ENCODE measurements around the gene FOXP3. TPM values are rescaled to one million over a fixed set of nuclear protein-coding genes. Genes with fewer than 3 reads are reported as not detected.

The FOXP3 gene
- total RNA-seq, 2 donors from 2014 or later: 0.21 to 0.30 TPM

GRCh38 chrX:49268702-49269009 lies 4.1 kb upstream of the FOXP3 start:
- Histone ChIP-seq H3K4me3 (peak overlapping the region; percentile 60), H3K27me3 (no peaks in the 10 kb centered on the region), H3K9me3 (no peaks in the 10 kb centered on the region), H3K27ac (peak overlapping the region; percentile 46), H3K4me1 (peaks cover 3% of the 10 kb centered on the region), H3K36me3 (no peaks in the 10 kb centered on the region), H3K9ac (ENCODE audit: low read depth in 2 of 2, low read length in 2 of 2) (peak overlapping the region in 1 of 2 donors; percentile 62)
- DNase-seq: no peak
- no peak for TF ChIP-seq CTCF (IDR thresholded peaks at IDR 0.05)
- intact Hi-C loops (cut with DNase I): no loop called here

- H3K36me3 ChIP-seq: no peaks in the 10 kb centered on the region
- no peak overlapping the region for H3K9ac ChIP-seq (ENCODE audit: low read depth in 2 of 2, low read length in 2 of 2)
- no peaks in the 10 kb centered on the region for H3K27me3 ChIP-seq
- H3K9me3 ChIP-seq: no peaks in the 10 kb centered on the region
- no peak overlapping the region for H3K4me3 ChIP-seq
- TF ChIP-seq CTCF (IDR thresholded peaks at IDR 0.05): no peak
- H3K4me1 ChIP-seq: no peaks in the 10 kb centered on the region
- DNase-seq: no peak
- intact Hi-C loops (cut with DNase I): no loop called here
- no peak overlapping the region for H3K27ac ChIP-seq
These were observed 2.3 kb upstream of the FOXP3 start for GRCh38 chrX:49266523-49267445.

- intact Hi-C loops (cut with DNase I): no loop called here
- Histone ChIP-seq H3K9ac (ENCODE audit: low read depth in 2 of 2, low read length in 2 of 2) (no peak overlapping the region), H3K9me3 (no peaks in the 10 kb centered on the region), H3K27ac (no peak overlapping the region), H3K36me3 (no peaks in the 10 kb centered on the region), H3K4me1 (no peaks in the 10 kb centered on the region), H3K4me3 (no peak overlapping the region), H3K27me3 (no peaks in the 10 kb centered on the region)
- TF ChIP-seq CTCF (IDR thresholded peaks at IDR 0.05): no peak
- DNase-seq: no peak
These were observed 879 bp downstream of the FOXP3 start for GRCh38 chrX:49263631-49264030.

GRCh38 chrX:49262603-49263002 lies 1.9 kb downstream of the FOXP3 start:
- H3K36me3 ChIP-seq: no peaks in the 10 kb centered on the region
- no peaks in the 10 kb centered on the region for H3K9me3 ChIP-seq
- DNase-seq: no peak
- H3K9ac ChIP-seq (ENCODE audit: low read depth in 2 of 2, low read length in 2 of 2): no peak overlapping the region
- no peaks in the 10 kb centered on the region for H3K4me1 ChIP-seq
- no peaks in the 10 kb centered on the region for H3K27me3 ChIP-seq
- intact Hi-C loops (cut with DNase I): no loop called here
- H3K27ac ChIP-seq: no peak overlapping the region
- no peak overlapping the region for H3K4me3 ChIP-seq
- TF ChIP-seq CTCF (IDR thresholded peaks at IDR 0.05): no peak

- no peaks in the 10 kb centered on the region for H3K9me3 ChIP-seq
- no peaks in the 10 kb centered on the region for H3K4me1 ChIP-seq
- no peak overlapping the region for H3K27ac ChIP-seq
- H3K9ac ChIP-seq (ENCODE audit: low read depth in 2 of 2, low read length in 2 of 2): no peak overlapping the region
- H3K27me3 ChIP-seq: no peaks in the 10 kb centered on the region
- DNase-seq: no peak
- H3K4me3 ChIP-seq: no peak overlapping the region
- TF ChIP-seq CTCF (IDR thresholded peaks at IDR 0.05): no peak
- no peaks in the 10 kb centered on the region for H3K36me3 ChIP-seq
- intact Hi-C loops (cut with DNase I): no loop called here
These were observed 4.1 kb downstream of the FOXP3 start for GRCh38 chrX:49260221-49260985.
